GM21786 (cell line): ENCODE results near the gene ACTL6B.

ENCODE experiments used
- ATAC-seq: cut with Tn5 transposase; IDR thresholded peaks from one replicate; pipeline ENCODE4 v1.9.1; 2021; ENCODE audit not compliant: unreplicated experiment

Gene ACTL6B

DNA sequence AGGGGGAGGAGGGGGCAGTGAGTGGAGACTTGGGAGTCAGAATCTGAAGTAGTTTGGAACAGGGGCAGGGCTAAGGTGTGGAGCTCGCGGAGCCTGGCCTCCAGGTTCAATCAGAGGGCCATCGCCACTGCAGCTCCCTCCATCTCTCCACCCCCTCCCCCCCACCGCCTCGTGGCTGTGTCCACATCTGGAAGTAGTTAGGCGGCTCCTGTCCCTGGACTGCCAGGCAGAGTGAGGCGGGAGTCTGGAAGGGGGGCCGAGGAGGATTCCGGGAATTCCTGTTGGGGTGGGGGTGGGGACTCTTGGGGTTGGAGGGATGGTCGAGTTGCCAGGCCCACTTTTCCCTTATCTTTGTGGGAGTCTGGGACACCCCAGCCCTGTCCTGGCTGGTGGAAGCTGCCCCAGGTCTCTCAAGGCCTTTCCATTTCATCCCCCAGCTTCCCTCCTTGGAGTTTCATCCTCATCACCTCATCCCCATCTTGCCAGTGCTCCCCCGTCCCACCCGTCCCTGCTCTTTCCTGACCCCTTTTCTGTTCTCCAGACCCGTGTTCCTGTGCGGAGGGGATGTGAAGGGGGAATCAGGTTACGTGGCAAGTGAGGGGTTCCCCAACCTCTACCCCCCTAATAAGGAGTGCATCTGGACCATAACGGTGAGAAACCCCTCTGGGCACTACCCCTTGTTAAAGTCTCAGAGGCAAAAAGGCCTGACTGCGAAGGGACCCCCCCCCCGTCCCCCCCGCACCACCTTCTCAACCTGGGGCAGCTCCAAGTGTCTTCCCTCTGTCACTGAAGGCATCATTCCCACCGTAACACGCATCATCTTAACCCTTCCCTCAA, 53.1 kb downstream of the ACTL6B start:
- no peak for ATAC-seq

DNA sequence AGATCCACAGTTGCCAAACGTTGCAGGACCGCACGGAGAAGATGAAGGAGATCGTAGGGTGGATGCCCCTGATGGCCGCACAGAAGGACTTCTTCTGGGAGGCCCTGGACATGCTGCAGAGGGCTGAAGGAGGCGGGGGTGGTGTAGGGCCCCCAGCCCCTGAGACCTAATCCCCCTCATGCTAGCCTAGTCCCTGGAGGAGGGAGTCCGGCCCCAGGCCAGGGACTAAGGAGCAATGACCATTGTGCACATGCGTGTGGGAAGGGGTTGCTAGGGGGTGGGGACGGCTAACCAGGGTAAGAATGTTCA, 55.6 kb downstream of the ACTL6B start:
- no peak for ATAC-seq

DNA sequence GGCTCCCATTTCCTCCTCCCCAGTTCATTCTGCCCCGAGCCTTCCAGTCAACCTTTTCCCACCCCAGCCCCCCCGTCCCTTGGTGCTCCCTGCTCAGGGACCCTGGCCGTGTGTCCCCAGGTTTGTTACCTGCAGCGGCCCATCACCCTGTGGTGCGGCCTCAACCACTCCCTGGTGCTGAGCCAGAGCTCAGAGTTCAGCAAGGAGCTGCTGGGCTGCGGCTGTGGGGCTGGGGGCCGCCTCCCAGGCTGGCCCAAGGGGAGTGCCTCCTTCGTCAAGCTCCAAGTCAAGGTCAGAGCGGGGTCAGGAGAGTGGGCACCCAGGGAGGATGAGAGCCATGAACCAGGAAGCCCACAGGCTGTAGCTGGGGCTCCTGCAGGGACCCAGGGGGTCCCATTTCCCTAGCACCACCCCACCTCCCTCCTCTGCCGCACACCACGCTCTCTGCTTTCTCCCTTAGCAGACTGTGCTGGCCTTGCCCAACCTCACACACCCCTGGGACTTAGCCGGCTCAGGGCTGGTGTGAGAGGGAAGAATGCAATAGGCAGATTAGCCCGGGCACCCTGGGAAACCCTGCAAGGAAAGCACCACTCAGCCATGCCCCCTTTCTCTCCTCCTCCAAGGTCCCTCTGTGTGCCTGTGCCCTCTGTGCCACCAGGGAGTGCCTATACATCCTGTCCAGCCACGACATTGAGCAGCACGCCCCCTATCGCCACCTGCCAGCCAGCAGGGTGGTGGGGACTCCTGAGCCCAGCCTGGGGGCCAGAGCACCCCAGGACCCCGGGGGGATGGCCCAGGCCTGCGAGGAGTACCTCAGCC, 56.1 kb downstream of the ACTL6B start:
- ATAC-seq: no peak

DNA sequence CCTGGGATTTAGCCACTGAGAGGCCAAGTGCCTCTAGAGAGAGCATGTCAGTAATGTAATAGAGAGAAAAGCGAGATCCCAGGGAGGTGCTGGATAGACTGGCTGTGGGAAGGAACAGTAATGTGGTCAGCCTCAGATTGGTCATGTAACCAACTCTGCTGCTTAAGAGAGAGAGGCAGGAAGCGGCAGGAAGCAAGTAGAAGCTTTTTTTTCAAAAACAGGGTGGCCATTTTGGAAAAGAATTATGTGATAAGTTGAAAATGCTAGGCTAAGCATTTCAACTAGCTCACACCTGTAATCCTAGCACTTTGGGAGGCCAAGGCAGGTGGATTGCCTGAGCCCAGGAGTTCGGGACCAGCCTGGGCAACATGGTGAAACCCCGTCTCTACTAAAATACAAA, 57.8 kb downstream of the ACTL6B start:
- ATAC-seq: no peak

DNA sequence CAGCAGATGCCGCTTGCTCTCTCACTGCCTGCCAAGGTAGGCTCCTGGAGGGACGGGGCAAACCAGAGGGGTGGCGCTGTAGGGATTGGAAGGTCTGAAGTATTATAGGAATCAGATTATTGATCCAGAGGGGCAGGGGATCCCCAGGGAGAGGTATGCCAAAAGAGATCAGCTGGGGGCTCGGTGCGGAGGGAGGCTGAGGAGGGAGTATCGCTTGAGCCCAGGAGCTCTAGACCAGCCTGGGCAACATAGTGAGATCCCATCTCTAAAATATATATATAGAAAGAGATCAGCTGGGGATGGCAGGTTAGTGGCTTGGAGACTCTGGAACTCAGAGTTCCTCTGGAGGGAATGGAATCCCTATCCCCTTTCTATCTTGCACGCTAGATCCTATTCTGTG, 61.1 kb downstream of the ACTL6B start:
- ATAC-seq: no peak
